ENCODE measurements around the gene AFP. TPM values are rescaled to one million over a fixed set of nuclear protein-coding genes. Genes with fewer than 3 reads are reported as not detected.

The AFP gene
- total RNA-seq, 1 donor from 2014 or later, result 2.2 TPM

DNA sequence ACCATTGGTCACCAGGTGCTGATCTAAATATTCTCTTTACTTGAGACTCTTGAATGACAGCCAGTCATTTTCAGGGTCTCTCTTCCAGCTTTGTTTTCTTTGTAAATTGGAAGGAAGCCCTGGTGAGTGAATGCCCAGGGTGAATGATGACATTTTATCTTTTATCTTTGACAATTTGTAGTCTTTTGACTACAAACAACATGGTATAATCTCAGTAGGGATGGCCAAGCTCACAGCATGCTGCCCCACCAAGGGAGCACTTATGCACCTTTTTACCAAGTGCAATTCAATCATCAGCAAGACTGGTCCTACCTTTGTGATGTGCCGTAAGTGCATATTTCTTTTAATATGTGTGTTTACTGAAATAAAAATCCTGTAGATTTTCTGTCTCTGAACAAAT lies 51.2 kb downstream of the AFP start:
- DNase-seq (ENCODE audit: low read depth), result no peak
- no peak overlapping the region for H3K4me3 ChIP-seq (ENCODE audit: low read depth, low read length)
- TF ChIP-seq, protein P1, sequence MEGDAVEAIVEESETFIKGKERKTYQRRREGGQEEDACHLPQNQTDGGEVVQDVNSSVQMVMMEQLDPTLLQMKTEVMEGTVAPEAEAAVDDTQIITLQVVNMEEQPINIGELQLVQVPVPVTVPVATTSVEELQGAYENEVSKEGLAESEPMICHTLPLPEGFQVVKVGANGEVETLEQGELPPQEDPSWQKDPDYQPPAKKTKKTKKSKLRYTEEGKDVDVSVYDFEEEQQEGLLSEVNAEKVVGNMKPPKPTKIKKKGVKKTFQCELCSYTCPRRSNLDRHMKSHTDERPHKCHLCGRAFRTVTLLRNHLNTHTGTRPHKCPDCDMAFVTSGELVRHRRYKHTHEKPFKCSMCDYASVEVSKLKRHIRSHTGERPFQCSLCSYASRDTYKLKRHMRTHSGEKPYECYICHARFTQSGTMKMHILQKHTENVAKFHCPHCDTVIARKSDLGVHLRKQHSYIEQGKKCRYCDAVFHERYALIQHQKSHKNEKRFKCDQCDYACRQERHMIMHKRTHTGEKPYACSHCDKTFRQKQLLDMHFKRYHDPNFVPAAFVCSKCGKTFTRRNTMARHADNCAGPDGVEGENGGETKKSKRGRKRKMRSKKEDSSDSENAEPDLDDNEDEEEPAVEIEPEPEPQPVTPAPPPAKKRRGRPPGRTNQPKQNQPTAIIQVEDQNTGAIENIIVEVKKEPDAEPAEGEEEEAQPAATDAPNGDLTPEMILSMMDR (conservative IDR thresholded peaks at IDR 0.05; ENCODE audit: low read depth, low read length), result no peak

DNA sequence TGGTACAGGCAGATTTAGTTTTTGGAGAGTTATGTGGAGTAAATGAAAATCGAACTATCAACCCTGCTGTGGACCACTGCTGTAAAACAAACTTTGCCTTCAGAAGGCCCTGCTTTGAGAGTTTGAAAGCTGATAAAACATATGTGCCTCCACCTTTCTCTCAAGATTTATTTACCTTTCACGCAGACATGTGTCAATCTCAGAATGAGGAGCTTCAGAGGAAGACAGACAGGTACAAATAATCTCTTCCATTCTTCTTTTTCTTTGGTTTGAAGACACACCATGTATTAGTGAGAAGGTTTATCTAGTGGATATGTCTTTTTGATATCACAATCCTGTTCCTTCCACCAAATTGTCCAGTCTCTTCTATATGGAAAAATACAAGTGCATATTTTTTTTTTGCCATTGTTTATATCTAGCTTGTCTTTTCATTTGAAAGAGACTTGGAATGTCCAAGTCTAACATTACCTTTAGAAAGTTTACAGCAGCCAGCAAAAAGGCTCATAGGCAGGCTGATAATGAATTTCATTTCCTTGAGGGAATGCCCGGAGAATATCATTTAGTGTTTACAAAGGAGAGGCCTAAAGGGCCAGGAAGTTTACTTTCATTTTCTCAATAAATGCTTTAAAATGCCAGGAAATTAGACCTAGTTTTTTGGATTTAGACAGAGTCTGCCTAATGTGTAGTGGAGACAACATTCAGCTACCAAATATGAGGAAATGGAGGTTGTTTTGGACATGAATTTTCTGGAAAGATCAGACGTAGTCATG lies 64.2 kb downstream of the AFP start:
- no peak overlapping the region for H3K4me3 ChIP-seq (ENCODE audit: low read depth, low read length)

DNA sequence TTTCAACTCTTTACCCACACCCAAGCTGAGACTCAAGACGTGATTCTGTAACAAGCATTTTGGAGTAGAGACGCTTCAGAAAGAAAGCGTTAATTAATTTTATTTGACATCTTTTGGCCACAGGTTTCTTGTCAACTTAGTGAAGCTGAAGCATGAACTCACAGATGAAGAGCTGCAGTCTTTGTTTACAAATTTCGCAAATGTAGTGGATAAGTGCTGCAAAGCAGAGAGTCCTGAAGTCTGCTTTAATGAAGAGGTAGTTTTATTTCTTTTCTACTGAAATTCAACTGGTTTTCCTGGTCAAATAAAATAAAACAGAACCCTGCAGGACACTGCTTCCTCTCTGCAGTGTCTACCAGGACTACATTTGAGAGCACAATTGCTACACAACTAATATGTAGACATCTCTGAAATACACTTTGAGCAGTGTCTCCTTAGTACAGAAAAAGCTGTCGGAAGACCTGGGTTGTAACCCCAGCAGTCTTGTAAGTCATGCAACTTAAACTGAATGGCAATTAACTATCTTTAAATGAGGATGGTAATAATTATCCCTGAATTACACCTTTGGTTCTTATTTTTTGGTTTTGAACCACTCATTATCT lies 65.7 kb downstream of the AFP start:
- TF ChIP-seq, protein P1 (conservative IDR thresholded peaks at IDR 0.05; ENCODE audit: low read depth, low read length), result no peak
- DNase-seq (ENCODE audit: low read depth), result no peak
- H3K4me3 ChIP-seq (ENCODE audit: low read depth, low read length), result no peak overlapping the region

More for the DNA sequence above, 64.2 kb downstream of the AFP start:
- TF ChIP-seq, protein P1 (conservative IDR thresholded peaks at IDR 0.05; ENCODE audit: low read depth, low read length), result no peak
- DNase-seq (ENCODE audit: low read depth), result no peak

DNA sequence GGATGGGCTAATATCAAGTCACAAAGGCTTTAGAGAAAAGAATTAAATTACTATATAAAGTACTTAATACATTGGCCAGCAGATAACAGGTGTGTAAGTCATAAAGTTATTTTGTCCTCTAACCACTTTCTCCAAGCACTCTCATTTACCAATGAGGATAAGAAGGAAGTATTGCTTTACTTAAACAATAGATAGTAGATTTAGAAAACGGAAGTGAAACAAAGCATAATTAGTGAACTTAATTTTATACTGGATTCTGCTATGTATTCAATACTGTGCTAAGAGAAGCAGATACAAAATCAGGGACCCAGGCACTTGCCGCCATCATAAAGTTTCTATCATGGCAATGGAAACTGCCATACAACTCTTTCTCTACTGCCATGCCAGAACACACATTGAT lies 69.5 kb downstream of the AFP start:
- TF ChIP-seq, protein P1 (conservative IDR thresholded peaks at IDR 0.05; ENCODE audit: low read depth, low read length), result no peak
- no peak overlapping the region for H3K4me3 ChIP-seq (ENCODE audit: low read depth, low read length)
- DNase-seq (ENCODE audit: low read depth), result no peak

Other genes with a start within 250 kb of the AFP start
- 25.4 and 33.3 TPM in 2 replicates for gene ANKRD17, start 177.4 kb upstream of the AFP start, total RNA-seq
- not detected in 2 replicates for gene ALB, start 31.9 kb upstream of the AFP start, total RNA-seq
- gene AFM, start 45.5 kb downstream of the AFP start, total RNA-seq, result not detected in 2 replicates
- 2.8 and 5.9 TPM in 2 replicates for gene RASSF6, start 184.2 kb downstream of the AFP start, total RNA-seq

Measured in epithelial cell of proximal tubule (primary cell).